ENCODE data around the gene KDM5B. TPM values are rescaled to one million over a fixed set of nuclear protein-coding genes. Genes with fewer than 3 reads are reported as not detected.

The KDM5B gene
- 10 to 100 TPM; 28.7 to 36.8 TPM for total RNA-seq

DNA sequence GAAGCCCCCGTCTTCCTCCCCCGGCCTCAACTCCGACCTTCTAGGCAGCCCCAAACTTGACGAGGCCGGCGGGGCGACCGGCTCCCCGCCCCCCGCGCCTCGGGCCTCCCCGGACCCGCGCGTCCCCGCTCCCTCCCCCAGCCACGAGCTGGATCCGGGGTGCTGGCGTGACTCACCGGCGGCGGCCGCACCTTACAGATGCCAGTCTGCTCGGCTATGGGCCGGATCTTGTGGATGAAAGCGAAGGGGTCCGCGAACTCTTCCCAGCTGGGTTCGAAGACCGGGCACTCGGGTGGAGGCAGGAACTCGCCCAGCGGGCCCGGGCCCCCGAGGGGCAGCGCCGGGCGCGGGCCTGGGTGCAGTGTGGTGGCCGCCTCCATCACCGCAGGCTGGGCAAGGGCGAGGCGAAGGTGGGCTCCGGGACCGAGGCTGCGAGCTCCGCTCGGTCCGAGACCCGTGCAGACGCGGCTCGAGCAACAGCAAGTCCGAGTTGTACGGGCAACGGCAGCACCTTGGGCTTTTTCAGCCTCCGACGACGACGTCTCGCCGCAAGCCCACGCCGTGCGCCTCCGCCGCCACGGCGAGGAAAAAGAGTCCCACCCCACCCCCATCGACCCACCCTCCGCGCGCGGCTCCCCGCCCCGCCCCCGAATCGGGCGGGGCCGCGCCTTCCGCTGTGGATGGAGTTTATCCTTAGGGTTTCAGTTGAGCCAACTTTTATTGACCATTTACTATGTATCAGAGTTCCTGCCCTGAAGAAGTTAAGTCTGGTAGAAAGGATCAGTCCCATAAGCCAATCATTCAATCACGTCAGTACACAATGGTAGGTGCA, at the start of gene KDM5B:
KDM5B (minus strand) TSS at position 496 of the 832 bp plus-strand sequence; CDS start at position 380, 116 bp downstream.
- no peaks in the 10 kb centered on the region for H3K36me3 ChIP-seq (replicated peaks in 1 of 2; ENCODE audit: insufficient read depth in 1 of 2, low read depth in 2 of 2)
- 0 to 1% methylated on average over 1 to 72 of the region's 84 CpGs for WGBS, 2 donors
- H3K4me3 ChIP-seq, result peak within 1 kb of the TSS; percentile 83 to 95
- DNase-seq (peak; percentile 70 to 75 (median 72)), ATAC-seq (peak; percentile 36)
- TF ChIP-seq, protein P1, sequence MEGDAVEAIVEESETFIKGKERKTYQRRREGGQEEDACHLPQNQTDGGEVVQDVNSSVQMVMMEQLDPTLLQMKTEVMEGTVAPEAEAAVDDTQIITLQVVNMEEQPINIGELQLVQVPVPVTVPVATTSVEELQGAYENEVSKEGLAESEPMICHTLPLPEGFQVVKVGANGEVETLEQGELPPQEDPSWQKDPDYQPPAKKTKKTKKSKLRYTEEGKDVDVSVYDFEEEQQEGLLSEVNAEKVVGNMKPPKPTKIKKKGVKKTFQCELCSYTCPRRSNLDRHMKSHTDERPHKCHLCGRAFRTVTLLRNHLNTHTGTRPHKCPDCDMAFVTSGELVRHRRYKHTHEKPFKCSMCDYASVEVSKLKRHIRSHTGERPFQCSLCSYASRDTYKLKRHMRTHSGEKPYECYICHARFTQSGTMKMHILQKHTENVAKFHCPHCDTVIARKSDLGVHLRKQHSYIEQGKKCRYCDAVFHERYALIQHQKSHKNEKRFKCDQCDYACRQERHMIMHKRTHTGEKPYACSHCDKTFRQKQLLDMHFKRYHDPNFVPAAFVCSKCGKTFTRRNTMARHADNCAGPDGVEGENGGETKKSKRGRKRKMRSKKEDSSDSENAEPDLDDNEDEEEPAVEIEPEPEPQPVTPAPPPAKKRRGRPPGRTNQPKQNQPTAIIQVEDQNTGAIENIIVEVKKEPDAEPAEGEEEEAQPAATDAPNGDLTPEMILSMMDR (IDR thresholded peaks at IDR 0.05), result no peak
- peak; percentile 85 to 90 (median 89) for TF ChIP-seq POLR2A (IDR thresholded peaks at IDR 0.05)
- peaks cover 36% of the 10 kb centered on the region for H3K4me1 ChIP-seq
- H3K27ac ChIP-seq, result peak within 1 kb of the TSS; percentile 69 to 86 (median 78)
- H3K27me3 ChIP-seq, result no peaks in the 10 kb centered on the region
- no peaks in the 10 kb centered on the region for H3K9me3 ChIP-seq
- intact Hi-C loops (cut with DNase I), result no loop called here

- intact Hi-C loops (cut with DNase I), result no loop called here
- H3K4me1 ChIP-seq, result peaks cover 15% of the 10 kb centered on the region
- no peaks in the 10 kb centered on the region for H3K27me3 ChIP-seq
- H3K36me3 ChIP-seq (replicated peaks in 1 of 2; ENCODE audit: insufficient read depth in 1 of 2, low read depth in 2 of 2), result no peaks in the 10 kb centered on the region
- no peak overlapping the region for H3K4me3 ChIP-seq
- DNase-seq (no peak), ATAC-seq (no peak)
- TF ChIP-seq, protein P1 (IDR thresholded peaks at IDR 0.05), result no peak
- no peak for TF ChIP-seq POLR2A (IDR thresholded peaks at IDR 0.05)
- H3K27ac ChIP-seq, result no peak overlapping the region
- WGBS, 2 donors, result 51 to 60% methylated on average over 4 of the region's 4 CpGs
- no peaks in the 10 kb centered on the region for H3K9me3 ChIP-seq
These were observed 49.0 kb upstream of the KDM5B start for GRCh38 chr1:202857136-202857610.

DNA sequence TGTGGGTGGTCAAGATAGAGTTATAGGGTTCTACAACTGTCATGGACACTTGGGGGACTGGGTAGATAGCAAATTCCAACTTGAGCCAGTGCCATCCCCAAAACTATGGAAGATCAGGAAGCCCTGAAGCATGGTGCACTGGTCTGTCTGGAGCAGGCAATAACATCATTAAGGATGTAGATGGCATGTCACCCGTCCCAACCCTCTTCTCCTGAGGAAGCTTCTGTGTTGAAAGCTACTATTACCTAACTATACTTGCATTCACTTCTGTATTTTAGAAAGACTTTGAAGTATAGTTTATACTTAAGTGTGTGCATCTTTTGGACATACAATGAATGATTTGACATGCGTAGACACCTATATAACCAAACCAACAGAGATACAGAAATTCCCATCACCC, 47.8 kb upstream of the KDM5B start:
- no peak overlapping the region for H3K4me3 ChIP-seq
- peaks cover 7% of the 10 kb centered on the region for H3K4me1 ChIP-seq
- no peaks in the 10 kb centered on the region for H3K9me3 ChIP-seq
- no peak for ATAC-seq
- TF ChIP-seq, protein P1 (IDR thresholded peaks at IDR 0.05), result no peak
- no peak for TF ChIP-seq POLR2A (IDR thresholded peaks at IDR 0.05)
- 86 to 93% methylated on average over 2 of the region's 2 CpGs for WGBS, 2 donors
- H3K27ac ChIP-seq, result no peak overlapping the region
- intact Hi-C loops (cut with DNase I), result no loop called here
- H3K36me3 ChIP-seq (replicated peaks in 1 of 2; ENCODE audit: insufficient read depth in 1 of 2, low read depth in 2 of 2), result no peaks in the 10 kb centered on the region
- no peak for DNase-seq
- H3K27me3 ChIP-seq, result no peaks in the 10 kb centered on the region

GRCh38 chr1:202854787-202855186, 46.6 kb upstream of the KDM5B start:
- Histone ChIP-seq H3K9me3 (no peaks in the 10 kb centered on the region), H3K27ac (no peak overlapping the region), H3K4me3 (no peak overlapping the region), H3K36me3 (replicated peaks in 1 of 2; ENCODE audit: insufficient read depth in 1 of 2, low read depth in 2 of 2) (no peaks in the 10 kb centered on the region), H3K27me3 (no peaks in the 10 kb centered on the region), H3K4me1 (no peaks in the 10 kb centered on the region)
- no peak for DNase-seq
- intact Hi-C loops (cut with DNase I), result no loop called here
- WGBS, 2 donors, result 85 to 91% methylated on average over 8 of the region's 8 CpGs
- no peak for ATAC-seq
- TF ChIP-seq, protein P1 (IDR thresholded peaks at IDR 0.05), result no peak
- no peak for TF ChIP-seq POLR2A (IDR thresholded peaks at IDR 0.05)

Measured in body of pancreas (tissue), 4 donors.